ENCODE data around the gene AKAP7. TPM values are rescaled to one million over a fixed set of nuclear protein-coding genes. Genes with fewer than 3 reads are reported as not detected.
"Not testable (repeated sequence)": the region's sequence is repeated elsewhere in the genome, so short reads cannot be mapped to it uniquely, and the experiment has no call there.

The AKAP7 gene
- 10 to 100 TPM in 1 of 4 donors, 1 to 10 TPM in 3; 2.1 to 11.4 (median 4.4) TPM for total RNA-seq

- Histone ChIP-seq H3K36me3 (no peaks in the 10 kb centered on the region), H3K4me3 (peak within 1 kb of the TSS; percentile 74 to 94 (median 79)), H3K27me3 (no peaks in the 10 kb centered on the region), H3K4me1 (peaks cover 5 to 25% (median 7%) of the 10 kb centered on the region in 3 donors), H3K9me3 (no peaks in the 10 kb centered on the region), H3K27ac (peak within 1 kb of the TSS; percentile 90 to 97 (median 93))
- intact Hi-C loops (cut with DNase I) = no loop called here
- no peak for TF ChIP-seq CTCF (IDR thresholded peaks at IDR 0.05)
- peak in 2 of 4 donors; percentile 28 to 65 for TF ChIP-seq POLR2A (IDR thresholded peaks at IDR 0.05)
- peak; percentile 8 for DNase-seq
- WGBS, 2 donors = 0 to 4% methylated on average over 13 to 36 of the region's 99 CpGs
These were observed at the start of gene AKAP7 for GRCh38 chr6:131135244-131136020. Gene AKAP7 (plus strand): TSS chr6:131135467. CDS start chr6:131135764, 297 bp downstream.

GRCh38 chr6:131090339-131090738 lies 44.9 kb upstream of the AKAP7 start:
- peaks cover 0 to 16% (median 0%) of the 10 kb centered on the region in 3 donors for H3K9me3 ChIP-seq
- H3K4me1 ChIP-seq; H3K27me3 ChIP-seq; H3K4me3 ChIP-seq; H3K27ac ChIP-seq; DNase-seq; intact Hi-C loops (cut with DNase I); H3K36me3 ChIP-seq: not testable (repeated sequence)
- whole genome bisulfite sequencing, 2 donors = 63 to 80% methylated on average over 3 of the region's 3 CpGs

DNA sequence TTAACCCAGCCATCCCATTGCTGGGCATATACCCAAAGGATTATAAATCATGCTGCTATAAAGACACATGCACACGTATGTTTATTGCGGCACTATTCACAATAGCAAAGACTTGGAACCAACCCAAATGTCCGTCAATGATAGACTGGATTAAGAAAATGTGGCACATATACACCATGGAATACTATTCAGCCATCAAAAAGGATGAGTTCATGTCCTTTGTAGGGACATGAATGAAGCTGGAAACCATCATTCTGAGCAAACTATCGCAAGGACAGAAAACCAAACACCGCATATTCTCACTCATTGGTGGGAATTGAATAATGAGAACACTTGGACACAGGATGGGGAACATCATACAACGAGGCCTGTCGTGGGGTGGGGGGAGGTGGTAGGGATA lies 43.3 kb upstream of the AKAP7 start:
- H3K27me3 ChIP-seq; DNase-seq; H3K27ac ChIP-seq; H3K36me3 ChIP-seq; H3K4me1 ChIP-seq; H3K4me3 ChIP-seq; intact Hi-C loops (cut with DNase I): not testable (repeated sequence)
- peaks cover 0 to 13% (median 0%) of the 10 kb centered on the region in 3 donors for H3K9me3 ChIP-seq
- 82 to 89% methylated on average over 6 to 7 of the region's 7 CpGs for WGBS, 2 donors

- Histone ChIP-seq H3K27ac (no peak overlapping the region), H3K27me3 (no peaks in the 10 kb centered on the region), H3K4me1 (no peaks in the 10 kb centered on the region), H3K9me3 (peaks cover 0 to 13% (median 0%) of the 10 kb centered on the region in 3 donors), H3K4me3 (no peak overlapping the region), H3K36me3 (no peaks in the 10 kb centered on the region)
- intact Hi-C loops (cut with DNase I) = no loop called here
- 89 to 93% methylated on average over 1 of the region's 1 CpG for WGBS, 2 donors
- DNase-seq = no peak
- no peak for TF ChIP-seq POLR2A (IDR thresholded peaks at IDR 0.05)
- TF ChIP-seq CTCF (IDR thresholded peaks at IDR 0.05) = no peak
These were observed 41.9 kb upstream of the AKAP7 start for GRCh38 chr6:131093334-131093733.

DNA sequence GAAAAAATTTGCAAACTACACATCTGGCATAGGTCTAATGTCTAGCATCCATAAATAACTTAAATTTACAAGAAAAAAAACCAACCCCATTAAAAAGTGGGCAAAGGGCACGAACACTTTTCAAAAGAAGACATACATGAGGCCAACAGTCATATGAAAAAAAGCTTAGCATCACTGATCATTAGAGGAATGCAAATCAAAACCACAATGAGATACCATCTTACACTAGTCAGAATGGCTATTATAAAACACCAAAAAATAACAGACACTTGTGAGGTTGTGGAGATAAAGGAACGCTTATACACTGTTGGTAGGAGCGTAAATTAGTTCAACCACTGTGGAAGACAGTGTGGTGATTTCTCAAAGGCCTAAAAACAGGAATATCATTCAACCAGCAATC lies 38.5 kb upstream of the AKAP7 start:
- Histone ChIP-seq H3K9me3 (peaks cover 0 to 10% (median 0%) of the 10 kb centered on the region in 3 donors), H3K27me3 (peaks cover 0 to 9% (median 0%) of the 10 kb centered on the region in 4 donors), H3K27ac (no peak overlapping the region), H3K4me1 (no peaks in the 10 kb centered on the region), H3K36me3 (no peaks in the 10 kb centered on the region), H3K4me3 (no peak overlapping the region)
- no peak for DNase-seq
- WGBS, 2 donors = 77% methylated on average over 3 of the region's 3 CpGs; no CpG with 5 or more reads in 1 of the 2 donors
- TF ChIP-seq POLR2A (IDR thresholded peaks at IDR 0.05) (no peak), CTCF (IDR thresholded peaks at IDR 0.05) (no peak)
- intact Hi-C loops (cut with DNase I) = no loop called here

- DNase-seq = no peak
- TF ChIP-seq POLR2A (IDR thresholded peaks at IDR 0.05) (no peak), CTCF (IDR thresholded peaks at IDR 0.05) (no peak)
- Histone ChIP-seq H3K27ac (no peak overlapping the region), H3K4me1 (no peaks in the 10 kb centered on the region), H3K4me3 (no peak overlapping the region), H3K36me3 (no peaks in the 10 kb centered on the region), H3K27me3 (peaks cover 0 to 19% (median 0%) of the 10 kb centered on the region in 4 donors), H3K9me3 (no peaks in the 10 kb centered on the region)
- intact Hi-C loops (cut with DNase I) = no loop called here
- 43 to 49% methylated on average over 5 of the region's 5 CpGs for WGBS, 2 donors
These were observed 33.2 kb upstream of the AKAP7 start for GRCh38 chr6:131101911-131102680.

Measured in esophagus squamous epithelium (tissue), 5 donors.